DOHH2 (cell line): Measurements from ENCODE around the gene PRKN.

ENCODE experiments used
- H3F3A ChIP-seq: fragments of 200-600 bp; sonication (generic), shearing (Covaris generic); 2 replicates; pipeline ENCODE4 v1.6.0; 2016; ENCODE audit warnings: antibody characterized with exemption, mild to moderate bottlenecking; ENCODE audit not compliant: control insufficient read depth, insufficient read depth
- H3K27ac ChIP-seq: fragments of 200-600 bp; sonication (generic); 2 replicates; pipeline ENCODE4 v1.5.1; 2014; ENCODE audit warnings: low read depth, mild to moderate bottlenecking, low read length, moderate library complexity
- H3K27me3 ChIP-seq: fragments of 200-600 bp; sonication (generic); 2 replicates; pipeline ENCODE4 v1.6.1; 2014; ENCODE audit warnings: mild to moderate bottlenecking, low read length, mixed read lengths; ENCODE audit not compliant: control insufficient read depth
- H3K36me3 ChIP-seq: fragments of 200-600 bp; sonication (generic); 2 replicates; pipeline ENCODE4 v1.6.1; 2014; ENCODE audit warnings: mild to moderate bottlenecking, low read length, moderate library complexity, mixed read lengths; ENCODE audit not compliant: control insufficient read depth
- H3K4me1 ChIP-seq: fragments of 200-600 bp; sonication (generic); 2 replicates; pipeline ENCODE4 v1.6.1; 2014; ENCODE audit warnings: mild to moderate bottlenecking, low read length, mixed read lengths; ENCODE audit not compliant: control insufficient read depth
- H3K4me2 ChIP-seq: fragments of 200-600 bp; sonication (generic); 2 replicates; pipeline ENCODE4 v1.6.0; 2014; ENCODE audit warnings: mild to moderate bottlenecking, low read length, moderate library complexity
- H3K4me3 ChIP-seq: fragments of 200-600 bp; sonication (generic); 2 replicates; pipeline ENCODE4 v1.5.1; 2014; ENCODE audit warnings: mild to moderate bottlenecking, low read length, mixed read lengths
- H3K79me2 ChIP-seq: fragments of 200-600 bp; sonication (generic); 2 replicates; pipeline ENCODE4 v1.6.1; 2014; ENCODE audit warnings: mild to moderate bottlenecking, low read length, mixed read lengths; ENCODE audit not compliant: control insufficient read depth
- H3K9me2 ChIP-seq: fragments of 200-600 bp; sonication (generic); replicated peaks from 2 replicates; pipeline ENCODE4 v1.6.1; 2014; ENCODE audit warnings: mild to moderate bottlenecking, low read length, mixed read lengths; ENCODE audit not compliant: control insufficient read depth
- H3K9me3 ChIP-seq: fragments of 200-600 bp; sonication (generic); 2 replicates; pipeline ENCODE4 v1.6.1; 2014; ENCODE audit warnings: antibody characterized with exemption, low read length, mixed read lengths; ENCODE audit not compliant: control insufficient read depth, insufficient read depth
- H4K20me1 ChIP-seq: fragments of 200-600 bp; sonication (generic); 2 replicates; pipeline ENCODE4 v1.6.0; 2014; ENCODE audit warnings: low read depth, mild to moderate bottlenecking, antibody characterized with exemption, low read length, moderate library complexity; ENCODE audit not compliant: control insufficient read depth, insufficient read depth
- CTCF ChIP-seq: fragments of 200-600 bp; sonication (generic); IDR thresholded peaks from one replicate; pipeline ENCODE4 v1.5.1; 2014; ENCODE audit warnings: antibody characterized with exemption, mild to moderate bottlenecking, low read depth, low read length; ENCODE audit not compliant: poor library complexity, severe bottlenecking
- EZH2phosphoT487 ChIP-seq: fragments of 200-600 bp; sonication (generic); IDR thresholded peaks from 2 replicates; pipeline ENCODE4 v1.6.1; 2017; ENCODE audit warnings: borderline replicate concordance, mild to moderate bottlenecking, antibody characterized with exemption, low read length, moderate library complexity, mixed read lengths

The PRKN gene

GRCh38 chr6:162165479-162165878 is 562.1 kb downstream of the PRKN start:
- no peaks in the 10 kb centered on the region for H3K9me3 ChIP-seq
- H4K20me1 ChIP-seq = no peaks in the 10 kb centered on the region
- H3K4me1 ChIP-seq = no peaks in the 10 kb centered on the region
- no peaks in the 10 kb centered on the region for H3K27me3 ChIP-seq
- no peak overlapping the region for H3K4me3 ChIP-seq
- no peak for TF ChIP-seq EZH2phosphoT487
- TF ChIP-seq CTCF = no peak
- no peak overlapping the region for H3K27ac ChIP-seq
- no peak overlapping the region for H3K4me2 ChIP-seq
- no peaks in the 10 kb centered on the region for H3K79me2 ChIP-seq
- no peaks in the 10 kb centered on the region for H3K9me2 ChIP-seq
- no peaks in the 10 kb centered on the region for H3F3A ChIP-seq
- no peaks in the 10 kb centered on the region for H3K36me3 ChIP-seq

GRCh38 chr6:162157167-162157870 is 570.2 kb downstream of the PRKN start:
- H3K4me1 ChIP-seq = no peaks in the 10 kb centered on the region
- H3K4me2 ChIP-seq = no peak overlapping the region
- H3K9me2 ChIP-seq = no peaks in the 10 kb centered on the region
- H3K4me3 ChIP-seq = no peak overlapping the region
- H3K79me2 ChIP-seq = no peaks in the 10 kb centered on the region
- H3K27ac ChIP-seq = no peak overlapping the region
- H4K20me1 ChIP-seq = no peaks in the 10 kb centered on the region
- no peak for TF ChIP-seq CTCF
- no peak for TF ChIP-seq EZH2phosphoT487
- no peaks in the 10 kb centered on the region for H3F3A ChIP-seq
- no peaks in the 10 kb centered on the region for H3K36me3 ChIP-seq
- no peaks in the 10 kb centered on the region for H3K27me3 ChIP-seq
- H3K9me3 ChIP-seq = no peaks in the 10 kb centered on the region

GRCh38 chr6:162156146-162156545 is 571.4 kb downstream of the PRKN start:
- Histone ChIP-seq H3K27me3 (no peaks in the 10 kb centered on the region), H3K79me2 (no peaks in the 10 kb centered on the region), H3K4me3 (no peak overlapping the region), H3F3A (no peaks in the 10 kb centered on the region), H3K27ac (no peak overlapping the region), H3K4me2 (no peak overlapping the region), H3K36me3 (no peaks in the 10 kb centered on the region), H3K9me3 (no peaks in the 10 kb centered on the region), H3K4me1 (no peaks in the 10 kb centered on the region), H3K9me2 (no peaks in the 10 kb centered on the region), H4K20me1 (no peaks in the 10 kb centered on the region)
- no peak for TF ChIP-seq EZH2phosphoT487
- TF ChIP-seq CTCF = no peak
